T-cell (primary cell): ENCODE measurements around the gene CFAP299. TPM values are rescaled to one million over a fixed set of nuclear protein-coding genes. Genes with fewer than 3 reads are reported as not detected.

Source experiments
- ATAC-seq, 4 experiments: fragments of 200-7000 bp in 3 of 4; fragments of 150-1000 bp in 1 of 4; cut with Tn5 transposase; replicated peaks in 1 of 4; 1 replicate in 3 of 4; 2 replicates in 1 of 4; pipeline ENCODE4 v1.10.0; 2021; ENCODE audit warnings: moderate library complexity in 3 of 4, mild to moderate bottlenecking in 2 of 4, moderate number of reproducible peaks in 1 of 4
- CTCF ChIA-PET, 2 donors: fragments of 300-600 bp; sonication (Branson Sonifier 250); formaldehyde crosslinking; loops; one replicate each; lab custom pipeline; 2022; ENCODE audit warnings: antibody characterized with exemption in 2 of 2; lab: Charles Lee
- POLR2A ChIA-PET, 2 donors: fragments of 300-600 bp; sonication (Branson Sonifier 250); formaldehyde crosslinking; loops; one replicate each; lab custom pipeline; 2022; ENCODE audit warnings: antibody characterized with exemption in 2 of 2; lab: Charles Lee
- DNase-seq, 35 experiments: peaks; one replicate each; pipeline versions ENCODE4 v3.0.0 to v3.0.0-alpha.2; 2013 to 2023
- H3K27ac ChIP-seq: one replicate; pipeline ENCODE4 v1.5.1; 2013; ENCODE audit warnings: low read length
- H3K27me3 ChIP-seq, 2 experiments: replicated peaks in 1 of 2; 1 replicate in 1 of 2; 2 replicates in 1 of 2; pipeline versions ENCODE4 v1.6.1 to v1.7.0; 2013; ENCODE audit warnings: low read length in 1 of 2, mixed read lengths in 1 of 2; ENCODE audit not compliant: control insufficient read depth in 2 of 2, insufficient read depth in 2 of 2; ENCODE audit errors: extremely low read depth in 1 of 2
- H3K36me3 ChIP-seq, 2 donors: 1 replicate in 1 of 2; 2 replicates in 1 of 2; pipeline versions ENCODE4 v1.6.1 to v1.7.0; 2013; ENCODE audit warnings: low read length in 1 of 2; ENCODE audit not compliant: control insufficient read depth in 2 of 2, insufficient read depth in 1 of 2; ENCODE audit errors: extremely low read depth in 1 of 2
- H3K4me1 ChIP-seq, 2 experiments: 1 replicate in 1 of 2; 2 replicates in 1 of 2; pipeline versions ENCODE4 v1.6.1 to v1.7.0; 2013; ENCODE audit warnings: low read length in 2 of 2, mixed read lengths in 1 of 2; ENCODE audit not compliant: insufficient read depth in 2 of 2, control insufficient read depth in 1 of 2; ENCODE audit errors: extremely low read depth in 1 of 2
- H3K4me3 ChIP-seq, 2 donors: 1 replicate in 1 of 2; 2 replicates in 1 of 2; pipeline versions ENCODE4 v1.5.1 to v1.7.0; 2013; ENCODE audit warnings: mild to moderate bottlenecking in 2 of 2, low read length in 1 of 2, moderate library complexity in 1 of 2; ENCODE audit not compliant: control insufficient read depth in 1 of 2; ENCODE audit errors: extremely low read depth in 1 of 2
- H3K9me3 ChIP-seq: 2 replicates; pipeline ENCODE4 v1.7.0; 2013
- H3K27ac Mint-ChIP-seq, 2 donors: one replicate each; pipeline ENCODE4 v1.8.0; 2020 to 2021; ENCODE audit warnings: mild to moderate bottlenecking in 2 of 2, mixed read lengths in 2 of 2
- H3K27me3 Mint-ChIP-seq, 2 donors: one replicate each; pipeline ENCODE4 v1.8.0; 2021 to 2022; ENCODE audit warnings: mixed read lengths in 2 of 2
- H3K36me3 Mint-ChIP-seq: one replicate; pipeline ENCODE4 v1.8.0; 2021; ENCODE audit warnings: mixed read lengths
- H3K4me1 Mint-ChIP-seq, 3 donors: one replicate each; pipeline ENCODE4 v1.8.0; 2020 to 2022; ENCODE audit warnings: mixed read lengths in 3 of 3, mild to moderate bottlenecking in 1 of 3
- H3K4me3 Mint-ChIP-seq, 3 donors: one replicate each; pipeline ENCODE4 v1.8.0; 2020 to 2022; ENCODE audit warnings: mild to moderate bottlenecking in 3 of 3, mixed read lengths in 3 of 3, moderate library complexity in 3 of 3
- H3K9me3 Mint-ChIP-seq, 3 donors: one replicate each; pipeline ENCODE4 v1.8.0; 2020 to 2022; ENCODE audit warnings: mixed read lengths in 3 of 3
- WGBS: methylation state at CpG from one replicate; pipeline ENCODE4 v1.1.5; 2013; ENCODE audit warnings: missing lambda C conversion rate; ENCODE audit not compliant: insufficient coverage; 5-methylcytosine and 5-hydroxymethylcytosine counted together
- total RNA-seq, 35 experiments: library from RNA in 6 of 35; stranded (reverse) in 6 of 35; fragments of 120-200 nt in 1 of 35; gene quantifications; one replicate each; pipeline versions ENCODE4 v1.2.1 to v1.2.4 and lab custom pipeline; 2013 to 2026

The CFAP299 gene
- total RNA-seq, 5 donors from 2014 or later (not counting 1 experiment from before 2014, with no cell fraction given): 0.35 TPM; not detected in 4

DNA sequence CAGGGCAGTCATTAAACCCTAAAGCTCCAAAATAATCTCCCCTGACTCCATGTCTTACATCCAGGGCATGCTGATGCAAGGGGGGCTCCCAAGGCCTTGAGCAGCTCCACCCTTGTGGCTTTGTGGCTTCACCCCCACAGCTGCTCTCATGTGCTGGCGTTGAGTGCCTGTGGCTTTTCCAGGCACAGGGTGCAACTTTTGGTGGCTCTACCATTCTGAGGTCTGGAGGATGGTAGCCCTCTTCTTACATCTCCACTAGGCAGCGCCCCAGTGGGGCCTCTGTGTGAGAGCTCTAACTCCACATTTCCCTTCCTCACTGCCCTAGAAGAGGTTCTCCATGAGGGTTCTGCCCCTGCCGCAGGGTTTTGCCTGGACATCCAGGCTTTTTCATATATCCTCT, 35.1 kb downstream of the CFAP299 start:
- peaks cover 15% of the 10 kb centered on the region for H3K36me3 Mint-ChIP-seq
- WGBS: 80% methylated on average over 2 of the region's 3 CpGs
- H3K27ac Mint-ChIP-seq: no peak overlapping the region

DNA sequence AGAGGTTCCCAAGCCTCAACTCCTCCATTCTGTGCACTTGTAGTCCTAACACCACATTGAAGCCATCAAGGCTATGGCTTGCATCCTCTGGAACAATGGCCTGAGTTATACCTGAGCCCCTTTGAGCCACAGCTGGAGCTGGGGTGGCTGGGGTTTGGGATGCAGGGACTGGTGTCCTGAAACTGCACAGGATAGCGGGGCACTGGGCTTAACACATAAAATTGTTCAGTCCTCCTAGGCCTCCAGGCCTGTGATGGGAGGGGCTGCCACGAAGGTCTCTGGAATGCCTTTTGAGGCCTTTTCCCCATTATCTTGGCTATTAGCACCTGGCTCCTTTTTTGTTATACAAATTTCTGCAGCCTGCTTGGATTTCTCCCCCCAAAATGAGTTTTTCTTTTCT, 35.5 kb downstream of the CFAP299 start:
- Mint-ChIP-seq H3K36me3 (peaks cover 15% of the 10 kb centered on the region), H3K27me3 (no peaks in the 10 kb centered on the region), H3K9me3 (peaks cover 7 to 14% (median 13%) of the 10 kb centered on the region in 3 donors), H3K4me3 (no peak overlapping the region), H3K27ac (no peak overlapping the region), H3K4me1 (peaks cover 4 to 7% (median 5%) of the 10 kb centered on the region in 3 donors)
- peaks cover 0 to 2% of the 10 kb centered on the region in 2 experiments for H3K27me3 ChIP-seq
- ATAC-seq (no peak), DNase-seq (no peak)
- H3K4me3 ChIP-seq: no peak overlapping the region
- H3K9me3 ChIP-seq: no peaks in the 10 kb centered on the region
- 62% methylated on average over 2 of the region's 2 CpGs for WGBS
- H3K27ac ChIP-seq: no peak overlapping the region
- POLR2A ChIA-PET: no interaction called here
- CTCF ChIA-PET: no interaction called here
- no peaks in the 10 kb centered on the region for H3K36me3 ChIP-seq
- no peaks in the 10 kb centered on the region for H3K4me1 ChIP-seq

More for the DNA sequence above, 35.1 kb downstream of the CFAP299 start:
- Mint-ChIP-seq H3K27me3 (no peaks in the 10 kb centered on the region), H3K9me3 (peaks cover 7 to 14% (median 13%) of the 10 kb centered on the region in 3 donors), H3K4me1 (peaks cover 6 to 9% (median 7%) of the 10 kb centered on the region in 3 donors), H3K4me3 (no peak overlapping the region)
- Histone ChIP-seq H3K4me1 (no peaks in the 10 kb centered on the region), H3K4me3 (no peak overlapping the region), H3K9me3 (no peaks in the 10 kb centered on the region), H3K27me3 (peaks cover 0 to 2% of the 10 kb centered on the region in 2 experiments), H3K27ac (no peak overlapping the region), H3K36me3 (no peaks in the 10 kb centered on the region)
- DNase-seq (no peak), ATAC-seq (no peak)
- POLR2A ChIA-PET: no interaction called here
- CTCF ChIA-PET: no interaction called here

DNA sequence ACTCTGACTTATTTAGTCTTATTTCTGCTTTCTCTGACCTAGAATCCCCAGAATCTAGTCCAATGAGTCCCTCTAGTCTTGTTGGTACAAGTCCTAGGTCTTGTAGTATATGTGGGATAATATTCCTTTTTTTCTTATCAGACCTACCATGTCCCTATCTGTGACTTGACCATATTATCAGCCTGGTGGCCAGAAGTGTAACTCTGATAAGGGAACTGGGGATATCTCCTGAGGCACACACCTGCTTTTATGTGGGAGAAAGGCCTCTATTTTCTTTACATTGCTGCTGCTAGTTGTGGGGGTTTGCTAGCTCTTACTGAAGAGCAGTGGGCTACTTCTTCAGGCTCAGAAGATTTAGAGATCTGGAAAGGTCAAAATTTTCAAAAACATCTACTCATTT, 38.6 kb downstream of the CFAP299 start:
- H3K4me1 ChIP-seq: no peaks in the 10 kb centered on the region
- H3K9me3 Mint-ChIP-seq: peaks cover 7 to 19% (median 17%) of the 10 kb centered on the region in 3 donors

DNA sequence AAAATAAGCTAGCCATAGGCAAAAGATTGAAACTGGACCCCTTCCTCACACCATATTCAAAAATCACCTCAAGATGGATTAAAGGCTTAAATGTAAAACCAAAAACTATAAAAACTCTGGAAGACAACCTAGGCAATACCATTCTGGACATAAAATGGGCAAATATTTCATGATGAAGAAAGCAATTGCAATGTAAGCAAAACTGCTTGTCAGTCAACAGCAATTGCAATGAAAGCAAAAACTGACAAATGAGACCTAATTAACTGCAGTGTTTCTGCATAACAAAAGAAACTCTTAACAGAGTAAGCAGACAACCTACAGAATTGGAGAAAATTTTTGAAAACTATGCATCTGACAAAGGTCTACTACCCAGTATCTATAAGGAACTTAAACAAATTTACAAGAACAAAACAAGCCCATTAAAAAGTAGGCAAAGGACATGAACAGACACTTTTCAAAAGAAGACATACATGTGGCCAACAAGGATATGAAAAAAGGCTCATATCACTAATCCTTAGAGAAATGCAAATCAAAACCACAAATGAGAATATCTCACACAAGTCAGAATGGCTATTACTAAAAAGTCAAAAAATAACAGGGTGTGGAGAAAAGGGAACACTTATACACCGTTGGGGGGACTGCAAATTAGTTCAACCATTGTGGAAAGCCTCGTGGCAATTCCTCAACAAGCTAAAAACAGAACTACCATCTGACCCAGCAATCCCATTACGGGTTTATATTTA, 46.7 kb downstream of the CFAP299 start:
- peaks cover 0 to 1% of the 10 kb centered on the region in 2 donors for H3K27me3 Mint-ChIP-seq
- H3K9me3 ChIP-seq: no peaks in the 10 kb centered on the region
- ATAC-seq (no peak), DNase-seq (no peak)
- H3K36me3 ChIP-seq: no peaks in the 10 kb centered on the region
- no peak overlapping the region for H3K4me3 Mint-ChIP-seq
- H3K36me3 Mint-ChIP-seq: peaks cover 4% of the 10 kb centered on the region
- H3K9me3 Mint-ChIP-seq: peaks cover 3 to 16% (median 4%) of the 10 kb centered on the region in 3 donors
- H3K27me3 ChIP-seq: no peaks in the 10 kb centered on the region
- no peak overlapping the region for H3K4me3 ChIP-seq
- no peaks in the 10 kb centered on the region for H3K4me1 Mint-ChIP-seq
- ChIA-PET POLR2A (no interaction called here), CTCF (interaction anchor here in 1 of 2 donors (0.6 kb wide), 1 partner anchor 41 kb away, joined by 3 read pairs; no protein-coding TSS in a partner anchor)
- 60% methylated on average over 1 of the region's 3 CpGs for WGBS
- H3K27ac ChIP-seq: no peak overlapping the region
- no peaks in the 10 kb centered on the region for H3K4me1 ChIP-seq
- no peak overlapping the region for H3K27ac Mint-ChIP-seq

More for the DNA sequence above, 38.6 kb downstream of the CFAP299 start:
- DNase-seq (no peak), ATAC-seq (no peak)
- CTCF ChIA-PET: interaction anchor here in 1 of 2 donors (2.2 kb wide), 1 partner anchor 9 kb away, joined by 7 read pairs; no protein-coding TSS in a partner anchor
- Histone ChIP-seq H3K9me3 (no peaks in the 10 kb centered on the region), H3K36me3 (no peaks in the 10 kb centered on the region), H3K27ac (no peak overlapping the region), H3K4me3 (no peak overlapping the region), H3K27me3 (peaks cover 0 to 2% of the 10 kb centered on the region in 2 experiments)
- no peaks in the 10 kb centered on the region for H3K27me3 Mint-ChIP-seq
- no peak overlapping the region for H3K27ac Mint-ChIP-seq
- H3K4me3 Mint-ChIP-seq: no peak overlapping the region
- no peaks in the 10 kb centered on the region for H3K4me1 Mint-ChIP-seq
- POLR2A ChIA-PET: no interaction called here
- H3K36me3 Mint-ChIP-seq: peaks cover 19% of the 10 kb centered on the region

DNA sequence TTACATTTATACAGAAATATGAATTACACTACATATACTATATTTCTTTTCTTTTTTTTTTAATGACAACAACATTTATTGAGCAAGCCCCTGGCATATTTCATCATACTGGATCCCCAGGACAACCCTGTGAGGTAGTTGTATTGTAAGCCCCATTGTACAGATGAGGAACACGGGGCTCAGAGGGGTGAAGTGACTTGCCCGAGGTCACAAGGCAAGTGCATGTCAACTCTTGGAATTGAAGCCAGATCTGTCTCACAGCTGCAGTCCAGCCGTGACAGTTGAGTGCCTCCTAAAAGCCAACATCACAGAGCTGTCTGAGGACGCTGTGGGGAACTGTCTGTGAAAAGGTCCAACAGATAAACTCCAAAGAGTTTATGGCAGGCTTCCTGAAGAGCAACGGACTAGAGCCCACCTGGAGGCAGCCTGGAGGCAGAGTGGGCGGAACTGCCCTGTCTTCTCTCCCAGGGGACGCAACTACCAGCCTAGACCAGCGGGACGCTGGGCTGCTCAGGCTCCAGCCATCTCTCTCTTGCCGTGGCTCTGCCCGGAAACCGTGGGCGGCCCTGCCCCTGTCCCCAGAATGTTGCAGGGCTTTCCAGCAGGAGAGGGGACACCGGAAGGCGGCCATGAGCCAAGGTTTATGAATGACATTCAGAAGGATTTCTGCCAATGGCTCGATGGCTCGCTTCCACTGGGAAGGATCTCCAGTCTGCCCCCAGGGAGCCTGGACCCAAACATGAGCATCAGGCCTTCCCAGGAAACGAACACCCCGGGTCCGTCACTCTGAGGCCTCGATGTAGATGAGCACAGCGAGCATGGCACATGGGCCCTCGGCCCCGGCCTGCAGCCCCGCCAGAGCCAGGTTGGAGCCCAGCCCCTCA, 50.1 kb downstream of the CFAP299 start:
- Histone ChIP-seq H3K9me3 (no peaks in the 10 kb centered on the region), H3K27ac (no peak overlapping the region), H3K36me3 (no peaks in the 10 kb centered on the region), H3K4me3 (no peak overlapping the region), H3K4me1 (no peaks in the 10 kb centered on the region), H3K27me3 (no peaks in the 10 kb centered on the region)
- Mint-ChIP-seq H3K4me1 (no peaks in the 10 kb centered on the region), H3K9me3 (peaks cover 0 to 9% (median 4%) of the 10 kb centered on the region in 3 donors), H3K36me3 (no peaks in the 10 kb centered on the region), H3K27me3 (peaks cover 0 to 1% of the 10 kb centered on the region in 2 donors), H3K4me3 (no peak overlapping the region), H3K27ac (no peak overlapping the region)
- POLR2A ChIA-PET: no interaction called here
- ATAC-seq: no peak
- 96% methylated on average over 15 of the region's 25 CpGs for WGBS
- CTCF ChIA-PET: no interaction called here
- no peak for DNase-seq

DNA sequence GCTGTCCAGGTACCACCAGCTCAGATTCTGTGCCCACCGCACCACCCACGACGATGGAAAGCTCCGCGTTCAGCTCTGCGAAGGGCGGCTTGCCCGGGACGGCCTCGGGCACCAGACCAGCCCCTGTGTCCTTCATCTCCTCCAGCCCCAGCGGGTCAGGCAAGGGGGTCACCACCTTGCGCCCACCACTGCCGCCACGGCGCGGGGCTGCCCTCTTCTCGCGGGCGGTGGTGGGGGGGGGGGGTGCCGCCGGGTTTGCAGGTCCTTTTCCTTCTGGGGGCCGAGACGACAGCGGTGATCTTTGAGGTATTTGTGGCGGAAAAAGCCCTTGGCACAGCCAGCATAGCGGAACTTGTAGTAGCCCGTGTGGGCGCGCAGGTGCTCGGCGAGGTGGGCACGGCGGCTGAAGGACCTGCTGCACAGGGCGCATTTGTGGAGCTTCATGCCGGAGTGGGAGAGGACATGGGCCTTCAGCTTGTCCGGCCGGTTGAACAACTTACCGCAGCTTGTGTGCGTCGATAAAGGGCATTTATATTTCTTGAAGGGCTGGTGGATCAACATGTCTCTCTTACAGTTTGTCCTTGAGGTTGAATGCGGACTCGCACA, 50.9 kb downstream of the CFAP299 start:
- Histone ChIP-seq H3K27ac (no peak overlapping the region), H3K27me3 (no peaks in the 10 kb centered on the region), H3K36me3 (no peaks in the 10 kb centered on the region), H3K4me1 (no peaks in the 10 kb centered on the region), H3K9me3 (no peaks in the 10 kb centered on the region), H3K4me3 (no peak overlapping the region)
- ATAC-seq: no peak
- 95% methylated on average over 29 of the region's 42 CpGs for WGBS
- H3K36me3 Mint-ChIP-seq: no peaks in the 10 kb centered on the region
- H3K9me3 Mint-ChIP-seq: peaks cover 0 to 5% (median 4%) of the 10 kb centered on the region in 3 donors
- peak overlapping the region in 1 of 2 donors; percentile 39 for H3K27ac Mint-ChIP-seq
- ChIA-PET POLR2A (interaction anchor here in 1 of 2 donors (0.6 kb wide), 1 partner anchor 876 kb away, joined by 5 read pairs; no protein-coding TSS in a partner anchor), CTCF (no interaction called here)
- DNase-seq: no peak
- no peak overlapping the region for H3K4me3 Mint-ChIP-seq
- H3K4me1 Mint-ChIP-seq: no peaks in the 10 kb centered on the region
- peaks cover 0 to 1% of the 10 kb centered on the region in 2 donors for H3K27me3 Mint-ChIP-seq
